ENCODE measurements around the gene PDLIM7.

PDLIM7 gene

DNA sequence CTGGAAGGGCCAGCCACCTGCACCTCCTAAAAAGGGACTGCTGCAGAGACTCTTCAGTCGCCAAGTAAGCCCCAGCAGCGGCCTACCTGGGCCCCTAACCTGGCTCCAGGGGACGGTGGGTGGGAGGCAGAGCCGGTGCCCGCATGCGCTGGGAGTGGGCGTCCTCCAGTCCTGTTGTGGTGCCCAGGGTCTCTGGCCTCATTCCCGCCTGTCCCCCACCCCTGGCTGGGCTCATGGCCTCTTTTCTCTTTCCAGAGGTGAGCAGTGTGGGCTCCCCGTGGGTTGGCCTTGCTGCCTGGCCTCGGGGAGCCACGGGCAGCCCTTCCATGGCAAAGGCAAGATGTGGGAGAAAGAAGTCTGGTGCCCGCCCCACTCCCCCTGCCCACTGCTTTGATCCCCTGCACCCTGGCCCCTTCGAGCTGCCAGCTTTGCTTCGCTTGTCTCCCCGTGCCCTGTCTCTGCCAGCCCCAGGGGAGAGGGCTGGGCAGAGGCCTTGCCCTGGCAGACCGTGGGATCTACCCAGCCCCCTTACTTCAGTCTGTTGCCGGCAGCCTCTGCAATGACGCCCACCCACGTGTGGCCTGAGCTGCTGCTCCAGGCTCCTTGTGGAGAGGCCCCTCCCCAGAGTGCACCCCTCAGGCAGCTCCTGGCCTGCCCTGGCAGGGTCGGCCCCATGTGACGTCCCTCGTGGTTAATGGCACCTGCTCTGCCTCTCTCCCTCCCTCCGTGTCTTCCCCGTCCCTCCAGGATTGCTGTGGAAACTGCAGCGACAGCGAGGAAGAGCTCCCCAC, 56.2 kb downstream of the PDLIM7 start:
- Histone ChIP-seq H3K23ac (ENCODE audit: low read length) (no peak overlapping the region), H3K9ac (ENCODE audit: low read length) (no peak overlapping the region), H2AK5ac (ENCODE audit: low read length) (no peak overlapping the region), H3K4me1 (ENCODE audit: control insufficient read depth, low read depth, low read length) (no peaks in the 10 kb centered on the region), H2BK120ac (ENCODE audit: low read depth, low read length) (no peak overlapping the region), H2BK5ac (ENCODE audit: low read length) (no peak overlapping the region), H3K4me2 (ENCODE audit: low read length) (no peak overlapping the region), H3K79me2 (ENCODE audit: control insufficient read depth, insufficient read depth, low read length) (no peaks in the 10 kb centered on the region), H3K27me3 (ENCODE audit: insufficient read depth, low read length, poor library complexity) (no peaks in the 10 kb centered on the region), H3K18ac (ENCODE audit: low read length) (no peak overlapping the region), H3K56ac (ENCODE audit: low read length) (no peak overlapping the region), H4K5ac (ENCODE audit: low read length) (no peak overlapping the region), H3K36me3 (ENCODE audit: control insufficient read depth, insufficient read depth, low read length) (peaks cover 1% of the 10 kb centered on the region), H4K8ac (ENCODE audit: low read depth, low read length) (no peak overlapping the region), H3K79me1 (ENCODE audit: low read length) (no peaks in the 10 kb centered on the region), H3K4me3 (ENCODE audit: low read length) (no peak overlapping the region), H2BK15ac (replicated peaks; ENCODE audit: low read depth) (no peak overlapping the region), H3K27ac (ENCODE audit: low read depth, low read length) (no peak overlapping the region), H3K4ac (ENCODE audit: low read depth, low read length) (no peak overlapping the region)
- no peak for DNase-seq
- WGBS (ENCODE audit: extremely low coverage, insufficient coverage, low lambda C conversion rate): no CpG with 5 or more reads among the region's 26 CpGs

DNA sequence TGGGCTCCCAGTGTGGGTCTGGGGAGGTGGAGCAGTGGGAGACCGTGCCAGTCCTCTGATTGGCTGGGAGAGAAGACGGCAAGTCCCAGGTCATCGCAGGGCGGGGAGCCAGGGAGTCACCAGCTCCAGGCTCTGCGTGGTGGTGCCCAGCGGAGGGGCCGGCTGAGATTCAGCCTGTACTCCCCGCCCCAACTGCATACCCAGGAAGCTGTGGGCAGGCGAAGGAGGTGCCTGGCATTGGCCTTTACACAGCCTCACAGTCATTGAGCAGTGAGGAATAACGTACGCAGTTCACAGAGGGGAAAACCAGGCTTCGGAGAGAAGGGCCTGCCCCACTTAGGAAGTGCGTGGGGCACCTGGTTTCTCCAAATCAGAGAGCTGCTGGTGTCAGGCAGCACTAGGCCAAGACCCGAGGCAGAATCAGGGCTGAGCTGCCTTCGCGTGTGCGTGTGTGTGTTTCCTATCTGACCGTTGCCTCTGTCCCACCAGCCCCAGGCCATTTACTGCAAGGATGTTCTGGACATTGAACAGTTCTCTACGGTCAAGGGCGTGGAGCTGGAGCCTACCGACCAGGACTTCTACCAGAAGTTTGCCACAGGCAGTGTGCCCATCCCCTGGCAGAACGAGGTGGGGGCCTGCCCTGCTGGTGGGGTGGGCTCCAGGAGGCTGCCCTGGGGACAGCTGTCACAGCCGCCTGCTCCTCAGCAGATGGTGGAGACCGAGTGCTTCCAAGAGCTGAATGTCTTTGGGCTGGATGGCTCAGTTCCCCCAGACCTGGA, 57.0 kb downstream of the PDLIM7 start:
- Histone ChIP-seq H2BK5ac (ENCODE audit: low read length) (no peak overlapping the region), H3K4me2 (ENCODE audit: low read length) (no peak overlapping the region), H4K5ac (ENCODE audit: low read length) (no peak overlapping the region), H3K36me3 (ENCODE audit: control insufficient read depth, insufficient read depth, low read length) (peaks cover 1% of the 10 kb centered on the region), H3K56ac (ENCODE audit: low read length) (no peak overlapping the region), H4K8ac (ENCODE audit: low read depth, low read length) (no peak overlapping the region), H2BK120ac (ENCODE audit: low read depth, low read length) (no peak overlapping the region), H3K27me3 (ENCODE audit: insufficient read depth, low read length, poor library complexity) (no peaks in the 10 kb centered on the region), H2BK15ac (replicated peaks; ENCODE audit: low read depth) (no peak overlapping the region), H3K79me1 (ENCODE audit: low read length) (no peaks in the 10 kb centered on the region), H3K23ac (ENCODE audit: low read length) (no peak overlapping the region), H3K4me3 (ENCODE audit: low read length) (no peak overlapping the region), H3K79me2 (ENCODE audit: control insufficient read depth, insufficient read depth, low read length) (no peaks in the 10 kb centered on the region), H3K18ac (ENCODE audit: low read length) (no peak overlapping the region), H3K9ac (ENCODE audit: low read length) (no peak overlapping the region), H2AK5ac (ENCODE audit: low read length) (no peak overlapping the region), H3K27ac (ENCODE audit: low read depth, low read length) (no peak overlapping the region), H3K4me1 (ENCODE audit: control insufficient read depth, low read depth, low read length) (no peaks in the 10 kb centered on the region), H3K4ac (ENCODE audit: low read depth, low read length) (no peak overlapping the region)
- no peak for DNase-seq
- WGBS (ENCODE audit: extremely low coverage, insufficient coverage, low lambda C conversion rate): no CpG with 5 or more reads among the region's 24 CpGs

DNA sequence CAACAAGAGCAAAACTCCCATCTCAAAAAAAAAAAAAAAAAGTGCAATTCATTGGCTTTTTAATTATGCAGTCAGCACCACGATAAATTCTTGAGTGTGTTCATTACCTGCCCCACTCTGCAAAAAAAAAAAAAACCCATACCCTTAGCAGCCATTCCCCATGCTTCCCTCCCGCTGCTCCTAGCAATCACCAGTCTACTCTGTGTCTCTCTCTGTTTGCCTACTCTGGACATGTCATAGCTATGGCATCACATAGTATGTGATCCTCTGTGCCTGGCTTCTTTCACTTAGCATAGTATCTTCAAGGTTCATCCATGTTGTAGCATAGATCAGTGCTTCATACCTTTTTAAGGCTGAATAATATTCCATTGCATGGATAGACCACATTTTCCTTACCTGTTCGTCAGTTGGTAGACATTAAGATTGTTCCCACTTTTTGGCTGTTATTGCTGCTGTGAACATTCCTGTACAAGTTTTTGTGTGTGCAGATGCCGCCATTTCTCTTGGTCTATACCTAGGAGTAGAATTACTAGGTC, 57.8 kb downstream of the PDLIM7 start:
- no CpG with 5 or more reads among the region's 4 CpGs for WGBS (ENCODE audit: extremely low coverage, insufficient coverage, low lambda C conversion rate)
- H4K5ac ChIP-seq (ENCODE audit: low read length): no peak overlapping the region

DNA sequence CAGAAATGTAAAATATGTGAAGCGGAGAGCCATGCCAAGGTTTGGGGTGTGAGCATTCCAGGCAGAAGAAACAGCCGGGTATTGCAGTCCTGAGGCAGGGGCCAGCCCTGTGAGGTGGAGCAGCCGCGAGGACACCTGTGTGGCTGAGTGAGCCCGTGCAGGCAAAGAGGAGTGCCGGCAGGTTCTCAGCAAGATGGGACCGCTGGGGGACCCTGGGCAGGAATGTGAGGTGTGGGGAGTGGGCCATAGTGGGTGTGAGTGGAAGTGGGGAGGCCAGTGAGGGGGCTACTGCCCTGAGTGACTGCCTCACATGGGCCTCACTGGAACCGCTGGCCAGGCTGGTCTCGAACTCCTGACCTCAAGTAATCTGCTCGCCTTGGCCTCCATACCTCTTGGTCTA, 58.9 kb downstream of the PDLIM7 start:
- H3K4ac ChIP-seq (ENCODE audit: low read depth, low read length): no peak overlapping the region
- no peak overlapping the region for H3K4me2 ChIP-seq (ENCODE audit: low read length)
- H2BK120ac ChIP-seq (ENCODE audit: low read depth, low read length): no peak overlapping the region
- no peaks in the 10 kb centered on the region for H3K27me3 ChIP-seq (ENCODE audit: insufficient read depth, low read length, poor library complexity)
- no peak overlapping the region for H3K23ac ChIP-seq (ENCODE audit: low read length)
- no peak overlapping the region for H2BK5ac ChIP-seq (ENCODE audit: low read length)
- no peaks in the 10 kb centered on the region for H3K4me1 ChIP-seq (ENCODE audit: control insufficient read depth, low read depth, low read length)
- H3K79me1 ChIP-seq (ENCODE audit: low read length): no peaks in the 10 kb centered on the region
- H3K9ac ChIP-seq (ENCODE audit: low read length): no peak overlapping the region
- no CpG with 5 or more reads among the region's 10 CpGs for WGBS (ENCODE audit: extremely low coverage, insufficient coverage, low lambda C conversion rate)
- no peak overlapping the region for H3K27ac ChIP-seq (ENCODE audit: low read depth, low read length)
- no peak overlapping the region for H2BK15ac ChIP-seq (replicated peaks; ENCODE audit: low read depth)
- DNase-seq: no peak
- peaks cover 1% of the 10 kb centered on the region for H3K36me3 ChIP-seq (ENCODE audit: control insufficient read depth, insufficient read depth, low read length)
- no peak overlapping the region for H4K5ac ChIP-seq (ENCODE audit: low read length)
- H2AK5ac ChIP-seq (ENCODE audit: low read length): no peak overlapping the region
- H3K79me2 ChIP-seq (ENCODE audit: control insufficient read depth, insufficient read depth, low read length): no peaks in the 10 kb centered on the region
- H4K8ac ChIP-seq (ENCODE audit: low read depth, low read length): no peak overlapping the region
- no peak overlapping the region for H3K18ac ChIP-seq (ENCODE audit: low read length)
- H3K4me3 ChIP-seq (ENCODE audit: low read length): no peak overlapping the region
- no peak overlapping the region for H3K56ac ChIP-seq (ENCODE audit: low read length)

More for the DNA sequence above, 57.8 kb downstream of the PDLIM7 start:
- H3K27ac ChIP-seq (ENCODE audit: low read depth, low read length): no peak overlapping the region
- H3K79me1 ChIP-seq (ENCODE audit: low read length): no peaks in the 10 kb centered on the region
- no peaks in the 10 kb centered on the region for H3K27me3 ChIP-seq (ENCODE audit: insufficient read depth, low read length, poor library complexity)
- no peak overlapping the region for H2BK5ac ChIP-seq (ENCODE audit: low read length)
- no peak overlapping the region for H3K18ac ChIP-seq (ENCODE audit: low read length)
- H2AK5ac ChIP-seq (ENCODE audit: low read length): no peak overlapping the region
- no peaks in the 10 kb centered on the region for H3K4me1 ChIP-seq (ENCODE audit: control insufficient read depth, low read depth, low read length)
- no peak overlapping the region for H4K8ac ChIP-seq (ENCODE audit: low read depth, low read length)
- DNase-seq: no peak
- no peak overlapping the region for H3K4ac ChIP-seq (ENCODE audit: low read depth, low read length)
- no peak overlapping the region for H3K9ac ChIP-seq (ENCODE audit: low read length)
- no peak overlapping the region for H3K56ac ChIP-seq (ENCODE audit: low read length)
- H2BK15ac ChIP-seq (replicated peaks; ENCODE audit: low read depth): no peak overlapping the region
- no peak overlapping the region for H3K4me3 ChIP-seq (ENCODE audit: low read length)
- H3K79me2 ChIP-seq (ENCODE audit: control insufficient read depth, insufficient read depth, low read length): no peaks in the 10 kb centered on the region
- no peak overlapping the region for H2BK120ac ChIP-seq (ENCODE audit: low read depth, low read length)
- H3K36me3 ChIP-seq (ENCODE audit: control insufficient read depth, insufficient read depth, low read length): peaks cover 1% of the 10 kb centered on the region
- no peak overlapping the region for H3K4me2 ChIP-seq (ENCODE audit: low read length)
- H3K23ac ChIP-seq (ENCODE audit: low read length): no peak overlapping the region

DNA sequence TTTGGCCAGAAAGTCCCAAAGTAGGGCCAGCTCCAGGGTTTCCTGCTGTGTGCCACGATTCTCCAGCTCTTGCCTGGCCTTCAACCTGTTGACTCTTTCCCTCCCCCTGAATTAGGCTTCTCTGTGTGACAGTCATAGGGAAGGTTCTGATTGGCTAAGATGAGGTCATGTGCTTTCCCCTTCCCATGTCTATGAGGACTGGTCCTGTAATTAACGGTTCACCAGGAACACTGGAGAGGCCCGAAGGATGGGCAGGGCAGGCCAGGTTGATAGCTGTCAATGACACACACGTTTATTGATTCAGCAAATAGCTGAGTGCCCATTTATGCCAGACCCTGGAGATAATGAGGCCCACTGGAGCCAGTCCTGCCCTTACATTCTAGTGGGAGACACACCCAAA, 59.8 kb downstream of the PDLIM7 start:
- Histone ChIP-seq H3K4me1 (ENCODE audit: control insufficient read depth, low read depth, low read length) (no peaks in the 10 kb centered on the region), H3K23ac (ENCODE audit: low read length) (no peak overlapping the region), H3K79me1 (ENCODE audit: low read length) (no peaks in the 10 kb centered on the region), H3K18ac (ENCODE audit: low read length) (no peak overlapping the region), H4K8ac (ENCODE audit: low read depth, low read length) (no peak overlapping the region), H3K56ac (ENCODE audit: low read length) (no peak overlapping the region), H3K4ac (ENCODE audit: low read depth, low read length) (no peak overlapping the region), H3K79me2 (ENCODE audit: control insufficient read depth, insufficient read depth, low read length) (no peaks in the 10 kb centered on the region), H3K9ac (ENCODE audit: low read length) (no peak overlapping the region), H3K27me3 (ENCODE audit: insufficient read depth, low read length, poor library complexity) (no peaks in the 10 kb centered on the region), H2BK15ac (replicated peaks; ENCODE audit: low read depth) (no peak overlapping the region), H3K4me3 (ENCODE audit: low read length) (no peak overlapping the region), H3K27ac (ENCODE audit: low read depth, low read length) (no peak overlapping the region), H3K4me2 (ENCODE audit: low read length) (no peak overlapping the region), H2BK5ac (ENCODE audit: low read length) (no peak overlapping the region), H3K36me3 (ENCODE audit: control insufficient read depth, insufficient read depth, low read length) (peaks cover 1% of the 10 kb centered on the region), H2BK120ac (ENCODE audit: low read depth, low read length) (no peak overlapping the region), H2AK5ac (ENCODE audit: low read length) (no peak overlapping the region), H4K5ac (ENCODE audit: low read length) (no peak overlapping the region)
- no peak for DNase-seq
- no CpG with 5 or more reads among the region's 4 CpGs for WGBS (ENCODE audit: extremely low coverage, insufficient coverage, low lambda C conversion rate)
